Dermis blood vessel endothelial cell (primary cell): ENCODE results near the gene CYP21A2. TPM values are rescaled to one million over a fixed set of nuclear protein-coding genes. Genes with fewer than 3 reads are reported as not detected.
A peak's percentile ranks its signal among the peaks of the same experiment; 100 is the strongest.
"Not testable (repeated sequence)": the region's sequence is repeated elsewhere in the genome, so short reads cannot be mapped to it uniquely, and the experiment has no call there.

Source experiments
- DNase-seq: peaks from one replicate; pipeline ENCODE4 v3.0.0; 2010
- total RNA-seq: library from RNA; depleted of rRNA; stranded (reverse); fragments of >200 nt; gene quantifications from 2 replicates; pipeline ENCODE4 v1.2.3, GENCODE V29; 2014

The CYP21A2 gene
- total RNA-seq, 1 donor from 2014 or later = 0.34 TPM

DNA sequence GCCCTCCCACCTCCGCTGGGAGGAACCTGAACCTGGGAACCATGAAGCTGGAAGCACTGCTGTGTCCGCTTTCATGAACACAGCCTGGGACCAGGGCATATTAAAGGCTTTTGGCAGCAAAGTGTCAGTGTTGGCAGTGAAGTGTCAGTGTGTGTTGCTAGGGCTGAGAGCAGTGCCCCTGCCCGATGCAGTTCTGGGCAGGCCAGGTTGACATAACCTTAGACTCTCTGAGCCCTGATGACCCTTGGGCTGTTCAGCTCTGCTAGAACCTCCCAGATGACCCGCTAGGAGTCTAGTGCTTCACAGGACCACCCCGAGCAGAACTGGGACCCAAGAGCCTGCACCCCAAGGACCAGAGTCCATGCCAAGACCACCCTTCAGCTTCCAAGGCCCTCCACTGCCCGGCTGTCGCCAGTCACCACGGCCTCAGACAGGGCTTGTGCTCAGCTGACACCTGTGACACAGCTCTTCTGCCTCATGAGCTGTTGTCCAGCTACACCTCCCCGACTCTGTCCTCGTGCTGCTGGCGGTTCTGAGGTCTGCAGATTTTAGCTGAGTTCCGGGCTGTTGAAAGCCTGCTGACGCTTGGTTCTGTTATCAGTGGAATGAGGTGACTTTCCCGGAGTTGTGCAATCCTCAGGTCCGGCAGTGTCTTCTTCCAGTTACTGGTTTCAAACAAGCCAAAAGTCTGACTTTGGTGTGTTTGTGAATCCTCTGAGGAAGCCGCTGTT lies 2.8 kb upstream of the CYP21A2 start:
- DNase-seq = not testable (repeated sequence)

GRCh38 chr6:32037136-32037535 lies 1.1 kb upstream of the CYP21A2 start:
- not testable (repeated sequence) for DNase-seq

DNA sequence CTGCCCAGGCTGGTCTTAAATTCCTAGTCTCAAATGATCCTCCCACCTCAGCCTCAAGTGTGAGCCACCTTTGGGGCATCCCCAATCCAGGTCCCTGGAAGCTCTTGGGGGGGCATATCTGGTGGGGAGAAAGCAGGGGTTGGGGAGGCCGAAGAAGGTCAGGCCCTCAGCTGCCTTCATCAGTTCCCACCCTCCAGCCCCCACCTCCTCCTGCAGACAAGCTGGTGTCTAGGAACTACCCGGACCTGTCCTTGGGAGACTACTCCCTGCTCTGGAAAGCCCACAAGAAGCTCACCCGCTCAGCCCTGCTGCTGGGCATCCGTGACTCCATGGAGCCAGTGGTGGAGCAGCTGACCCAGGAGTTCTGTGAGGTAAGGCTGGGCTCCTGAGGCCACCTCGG lies 663 bp downstream of the CYP21A2 start:
- not testable (repeated sequence) for DNase-seq

GRCh38 chr6:32039321-32040274 lies 1.4 kb downstream of the CYP21A2 start:
- not testable (repeated sequence) for DNase-seq

GRCh38 chr6:32040299-32041049 lies 2.3 kb downstream of the CYP21A2 start:
- DNase-seq = not testable (repeated sequence)

DNA sequence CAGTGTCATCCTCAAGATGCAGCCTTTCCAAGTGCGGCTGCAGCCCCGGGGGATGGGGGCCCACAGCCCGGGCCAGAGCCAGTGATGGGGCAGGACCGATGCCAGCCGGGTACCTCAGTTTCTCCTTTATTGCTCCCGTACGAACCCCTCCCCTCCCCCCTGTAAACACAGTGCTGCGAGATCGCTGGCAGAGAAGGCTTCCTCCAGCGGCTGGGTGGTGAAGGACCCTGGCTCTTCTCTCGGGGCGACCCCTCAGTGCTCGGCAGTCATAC lies 2.8 kb downstream of the CYP21A2 start:
- not testable (repeated sequence) for DNase-seq

DNA sequence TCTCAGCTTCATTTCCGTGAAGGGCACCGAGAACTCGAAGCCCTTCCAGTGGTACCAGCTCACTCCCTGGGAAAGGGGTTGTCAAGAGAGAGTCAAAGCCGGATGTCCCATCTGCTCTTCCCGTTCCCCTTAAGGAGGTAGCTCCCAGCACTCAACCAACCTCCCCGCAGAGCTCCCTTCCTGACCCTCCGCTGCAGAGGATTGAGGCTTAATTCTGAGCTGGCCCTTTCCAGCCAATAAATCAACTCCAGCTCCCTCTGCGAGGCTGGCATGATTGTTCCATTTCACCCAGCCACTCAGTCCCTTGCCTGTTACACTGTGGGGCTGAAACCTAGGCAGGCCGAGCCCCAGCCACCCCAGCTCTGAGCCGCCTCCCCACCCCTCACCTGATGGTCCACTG lies 3.2 kb downstream of the CYP21A2 start:
- not testable (repeated sequence) for DNase-seq

GRCh38 chr6:32042276-32042675 lies 4.1 kb downstream of the CYP21A2 start:
- not testable (repeated sequence) for DNase-seq

GRCh38 chr6:32043589-32044380 lies 5.6 kb downstream of the CYP21A2 start:
- DNase-seq = not testable (repeated sequence)

DNA sequence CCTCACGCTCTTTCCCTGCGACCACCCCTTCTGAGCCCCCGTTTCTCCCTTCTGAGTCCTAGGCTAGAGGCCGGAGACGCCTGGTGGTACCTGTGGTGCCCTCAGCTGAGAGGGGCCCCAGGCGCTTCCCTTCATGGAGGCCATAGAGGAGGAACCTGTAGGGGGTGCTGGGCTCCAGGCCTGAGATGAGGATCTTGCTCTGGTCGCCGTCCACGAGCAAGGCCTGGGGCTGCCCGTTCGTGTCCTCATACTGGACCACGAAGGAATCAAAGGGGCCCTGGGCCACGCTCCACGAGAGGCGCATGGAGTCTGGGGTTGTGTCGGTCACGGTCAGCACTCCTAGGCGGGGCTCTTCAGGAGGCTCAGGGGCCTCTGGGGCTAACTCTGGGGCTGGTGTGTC lies 6.7 kb downstream of the CYP21A2 start:
- not testable (repeated sequence) for DNase-seq

DNA sequence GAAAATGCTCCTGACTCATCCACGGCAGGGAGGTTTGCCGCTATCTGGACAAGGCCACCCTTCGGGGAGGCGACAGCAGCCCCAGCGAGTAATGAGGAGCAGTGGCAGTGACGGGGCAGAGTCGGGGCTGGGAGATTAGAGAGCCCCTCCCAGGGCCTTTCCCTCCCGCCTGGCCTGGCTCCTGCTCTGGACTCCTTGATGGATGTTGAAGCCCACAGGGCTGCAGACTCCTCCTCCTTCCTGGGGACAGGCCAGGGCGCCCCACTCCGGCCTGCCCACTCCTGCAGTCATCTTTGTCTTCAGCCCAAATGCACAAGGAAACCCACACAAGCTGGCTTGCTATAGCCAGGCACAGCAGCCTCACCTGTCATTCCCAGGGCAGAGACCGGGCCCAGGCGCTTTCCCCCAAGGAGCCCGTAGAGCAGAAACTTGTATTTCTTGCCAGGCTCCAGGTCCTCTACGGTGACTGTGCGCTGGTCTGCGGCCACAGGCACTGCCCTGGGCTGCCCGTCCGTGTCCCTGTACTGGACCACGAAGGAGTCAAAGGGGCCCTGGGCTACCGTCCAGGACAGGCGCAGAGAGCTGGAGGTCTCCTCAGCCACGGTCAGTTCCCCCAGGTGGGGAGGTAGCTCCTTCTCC lies 7.7 kb downstream of the CYP21A2 start:
- no peak for DNase-seq

DNA sequence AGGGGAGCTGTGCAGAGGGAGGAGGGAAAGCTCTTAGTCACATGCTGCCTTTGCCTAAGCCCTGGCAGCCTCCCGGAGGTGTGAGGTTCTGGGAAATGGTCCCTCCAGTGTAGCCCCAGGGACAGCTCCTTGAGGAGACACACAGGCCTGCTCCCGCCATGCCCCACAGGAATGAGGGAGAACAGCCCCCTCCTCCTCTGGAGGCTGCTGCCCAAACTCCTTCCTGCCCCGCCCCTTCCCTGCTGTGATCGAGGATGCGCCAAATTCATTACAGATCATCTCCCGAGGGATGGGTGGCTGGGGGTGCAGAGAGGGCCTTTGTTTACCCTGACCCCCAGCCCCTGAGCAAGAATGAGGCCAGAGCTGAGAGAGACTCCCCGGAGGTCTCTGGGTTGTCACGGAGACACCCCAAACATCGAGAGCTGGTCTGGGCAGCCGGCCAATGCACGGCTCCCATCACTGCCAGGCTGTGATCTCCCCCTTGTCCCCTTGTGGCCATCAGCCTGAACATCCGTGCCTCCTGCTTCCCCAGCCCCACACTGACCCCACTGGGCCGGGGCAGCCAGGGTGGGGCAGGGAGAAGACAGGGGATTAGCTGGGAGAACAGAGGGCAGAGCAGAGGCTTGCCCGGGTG lies 8.4 kb downstream of the CYP21A2 start:
- peak; percentile 16 for DNase-seq

DNA sequence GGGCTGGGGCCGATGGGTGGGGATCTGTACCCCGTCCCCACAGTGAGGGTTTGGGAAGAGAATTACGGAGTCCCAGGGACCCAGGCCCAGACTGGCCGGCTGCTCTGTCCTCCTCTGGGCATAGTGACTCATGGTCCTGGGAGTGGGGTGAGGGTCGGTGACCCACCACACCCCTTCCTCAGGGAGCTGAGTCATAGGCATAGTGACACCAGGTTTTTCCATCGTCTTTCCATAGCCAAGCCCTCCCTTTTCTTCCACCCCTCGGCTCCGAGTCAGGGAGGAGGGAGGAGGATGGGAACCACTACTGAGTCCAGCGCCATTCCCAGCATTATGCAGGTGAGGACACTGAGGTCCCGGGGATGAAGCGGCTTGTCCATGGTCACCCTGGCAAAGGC lies 8.9 kb downstream of the CYP21A2 start:
- peak; percentile 54 for DNase-seq

DNA sequence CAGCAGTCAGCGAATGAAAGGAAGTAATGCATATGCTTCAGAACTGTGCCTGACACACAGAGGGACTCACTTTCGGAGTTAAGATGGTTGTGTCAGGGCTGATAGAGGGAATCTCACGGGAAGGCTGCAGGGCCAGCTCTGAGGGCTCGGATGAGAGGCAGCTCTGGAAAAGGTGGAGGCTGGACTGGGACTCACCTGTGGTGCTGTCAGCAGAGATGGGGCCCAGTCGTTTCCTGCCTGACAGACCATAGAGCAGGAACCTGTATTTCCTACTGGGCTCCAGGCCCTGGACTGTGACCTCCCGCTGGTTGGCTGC lies 9.3 kb downstream of the CYP21A2 start:
- no peak for DNase-seq

DNA sequence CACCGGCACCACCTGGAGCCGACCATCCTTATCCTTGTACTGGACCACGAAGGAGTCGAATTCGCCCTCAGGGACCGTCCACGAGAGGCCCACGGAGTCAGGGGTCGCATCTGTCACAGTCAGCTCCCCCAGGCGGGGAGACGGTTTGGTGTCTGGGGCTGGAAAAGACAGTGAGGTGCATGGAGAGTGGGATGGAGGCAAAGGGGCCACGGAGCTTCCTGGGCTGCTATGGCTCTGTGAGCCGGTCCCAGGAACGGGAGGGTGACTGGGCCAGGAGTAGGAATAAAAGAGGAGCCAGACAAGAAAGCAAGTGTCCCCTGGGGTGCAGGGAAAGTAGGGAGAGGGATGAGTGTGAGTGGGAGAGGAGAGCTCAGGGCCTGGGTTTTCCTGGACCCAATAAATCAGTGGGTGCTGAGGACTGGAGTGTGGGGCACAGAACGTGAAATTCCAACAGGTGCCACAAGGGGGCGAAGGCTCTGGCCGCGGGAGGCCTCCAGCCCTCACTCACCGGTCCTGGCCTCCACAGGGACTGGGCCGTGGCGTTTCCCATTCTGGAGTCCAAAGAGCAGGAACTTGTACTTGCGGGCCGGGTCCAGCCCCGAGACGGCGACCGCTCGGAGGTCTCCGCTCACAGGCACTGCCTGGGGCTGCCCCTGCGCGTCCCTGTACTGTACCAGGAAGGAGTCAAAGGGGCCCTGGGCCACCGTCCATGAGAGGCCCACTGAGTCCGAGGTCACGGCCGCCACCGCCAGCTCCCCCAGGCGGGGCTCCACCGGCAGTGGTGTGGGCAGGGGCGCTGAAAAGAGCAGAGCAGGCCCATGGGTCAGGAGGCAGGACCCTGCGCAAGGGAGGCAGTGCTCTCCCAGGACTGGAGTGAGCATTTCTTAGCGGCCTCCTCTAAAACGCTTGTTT lies 9.9 kb downstream of the CYP21A2 start:
- peak; percentile 75 for DNase-seq

DNA sequence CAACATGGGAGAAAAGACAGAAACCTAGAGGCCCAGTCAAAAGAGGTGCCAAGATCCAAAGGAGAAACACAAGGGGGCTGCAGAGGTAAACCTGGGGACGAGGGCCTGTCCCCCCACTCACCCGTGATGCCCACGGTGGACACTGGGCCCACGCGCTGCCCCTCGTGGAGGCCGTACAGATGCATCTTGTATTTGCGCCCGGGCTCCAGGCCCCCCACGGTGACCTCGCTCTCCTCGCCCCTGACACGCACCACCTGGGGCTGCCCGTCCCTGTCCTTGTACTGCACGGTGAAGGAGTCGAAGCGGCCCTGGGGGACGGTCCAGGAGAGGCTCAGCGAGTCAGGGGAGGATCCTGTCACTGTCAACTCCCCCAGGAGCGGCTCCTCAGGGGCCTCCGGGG lies 10.9 kb downstream of the CYP21A2 start:
- DNase-seq = not testable (repeated sequence)

DNA sequence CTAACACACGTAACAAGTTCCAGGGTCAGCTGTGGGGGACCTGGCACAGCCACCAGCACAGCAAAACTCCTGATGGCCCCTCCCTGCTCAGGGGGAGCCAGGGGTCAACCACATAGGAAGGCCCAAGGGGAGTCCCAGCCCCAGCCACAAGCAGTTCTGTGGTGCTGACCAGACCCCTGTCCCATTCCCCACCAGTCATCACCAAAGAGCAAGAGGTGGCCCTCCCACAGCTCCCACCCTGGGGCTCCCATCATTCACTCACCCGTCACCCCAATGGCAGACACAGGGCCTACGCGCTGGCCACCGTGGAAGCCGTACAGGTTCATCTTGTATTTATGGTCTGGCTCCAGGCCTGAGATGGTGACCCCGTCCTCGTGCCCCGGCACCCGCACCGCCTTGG lies 11.5 kb downstream of the CYP21A2 start:
- DNase-seq = not testable (repeated sequence)

DNA sequence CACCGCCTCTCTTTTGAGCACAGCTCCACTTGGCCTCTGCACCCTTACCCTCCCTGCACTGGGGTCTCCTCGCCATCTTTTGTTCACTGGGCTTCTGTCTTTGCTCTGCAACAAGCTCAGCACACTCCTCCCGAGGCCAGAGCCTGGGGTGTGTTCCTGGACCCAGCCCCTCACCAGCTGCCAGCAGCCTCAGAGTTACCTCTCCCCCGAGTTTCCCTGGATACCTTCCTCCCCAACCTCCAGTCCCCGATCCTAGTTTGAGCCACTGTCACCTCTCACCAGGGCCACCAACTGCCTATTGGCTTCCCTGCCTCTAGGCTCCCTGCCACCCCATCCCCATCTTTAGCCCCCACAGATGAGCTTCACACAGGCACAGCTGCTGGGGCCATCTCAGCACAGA lies 12.3 kb downstream of the CYP21A2 start:
- no peak for DNase-seq

GRCh38 chr6:32052626-32053025 lies 14.4 kb downstream of the CYP21A2 start:
- not testable (repeated sequence) for DNase-seq

DNA sequence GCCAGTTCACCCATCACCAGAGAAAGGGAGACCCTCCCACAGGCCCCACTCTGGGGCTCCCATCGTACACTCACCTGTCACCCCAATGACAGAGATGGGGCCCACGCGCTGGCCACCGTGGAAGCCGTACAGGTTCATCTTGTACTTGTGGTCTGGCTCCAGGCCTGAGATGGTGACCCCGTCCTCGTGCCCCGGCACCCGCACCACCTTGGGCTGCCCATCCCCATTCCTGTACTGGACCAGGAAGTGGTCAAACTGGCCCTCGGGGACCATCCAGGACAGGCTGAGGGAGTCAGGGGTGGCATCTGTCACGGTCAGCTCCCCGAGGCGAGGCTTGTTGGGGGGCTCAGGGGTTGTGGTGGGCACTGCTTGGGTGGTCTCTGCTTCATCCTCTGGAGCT lies 15.1 kb downstream of the CYP21A2 start:
- DNase-seq = not testable (repeated sequence)
